K562 (cell line): Measurements from ENCODE around the gene PIH1D1. TPM values are rescaled to one million over a fixed set of nuclear protein-coding genes. Genes with fewer than 3 reads are reported as not detected.

Experiments
- ARHGAP35 ChIP-seq: fragments of 450-650 bp; IDR thresholded peaks from 2 replicates; pipeline ENCODE4 v1.6.1; 2018; ENCODE audit not compliant: partially characterized antibody
- ARID3A ChIP-seq: IDR thresholded peaks from 2 replicates; pipeline ENCODE4 v1.6.1; 2012; ENCODE audit warnings: low read depth, low read length, improper control_type of control experiment, borderline replicate concordance
- CCAR2 ChIP-seq: fragments of 200-400 bp; formaldehyde crosslinking; IDR thresholded peaks from 2 replicates; pipeline ENCODE4 v1.6.1; 2017; ENCODE audit warnings: mild to moderate bottlenecking, low read depth, low read length
- CCNT2 ChIP-seq: IDR thresholded peaks from 2 replicates; pipeline ENCODE4 v1.6.1; 2011; ENCODE audit warnings: borderline replicate concordance, low read depth, mild to moderate bottlenecking, moderate library complexity, mixed read lengths, low read length; ENCODE audit not compliant: insufficient read length; ENCODE audit errors: extremely low read depth
- FUS ChIP-seq: fragments of 200-400 bp; formaldehyde crosslinking; optimal IDR thresholded peaks from 2 replicates; pipeline ENCODE3; 2017; ENCODE audit warnings: low read depth, low read length
- HMG20A ChIP-seq: fragments of 450-650 bp; formaldehyde crosslinking; conservative IDR thresholded peaks from 2 replicates; pipeline ENCODE4 v1.4.0; 2020; ENCODE audit warnings: mild to moderate bottlenecking, mixed read lengths
- HOMEZ ChIP-seq: fragments of 250-450 bp; sonication (Bioruptor Pico); IDR thresholded peaks from 2 replicates; pipeline ENCODE4 v1.4.0; 2020; ENCODE audit warnings: mild to moderate bottlenecking, moderate library complexity
- HSF4 ChIP-seq: fragments of 250-450 bp; sonication (Bioruptor Pico); IDR thresholded peaks from 2 replicates; pipeline ENCODE4 v2.1.2; 2022; ENCODE audit warnings: mild to moderate bottlenecking, moderate library complexity, borderline replicate concordance
- MCM5 ChIP-seq: fragments of 450-650 bp; IDR thresholded peaks from 2 replicates; pipeline ENCODE4 v1.6.1; 2016; ENCODE audit warnings: low read depth
- MTA1 ChIP-seq: fragments of 450-650 bp; IDR thresholded peaks from 2 replicates; pipeline ENCODE4 v1.6.1; 2017; ENCODE audit warnings: borderline replicate concordance
- NFATC3 ChIP-seq: fragments of 450-650 bp; IDR thresholded peaks from 2 replicates; pipeline ENCODE4 v1.6.1; 2017; ENCODE audit warnings: mild to moderate bottlenecking
- NKRF ChIP-seq: fragments of 450-650 bp; IDR thresholded peaks from 2 replicates; pipeline ENCODE4 v1.6.1; 2016; ENCODE audit warnings: borderline replicate concordance
- SIN3B ChIP-seq: fragments of 450-650 bp; IDR thresholded peaks from 2 replicates; pipeline ENCODE4 v1.6.1; 2017; ENCODE audit warnings: low read depth, mild to moderate bottlenecking, moderate library complexity
- SMC3 ChIP-seq: conservative IDR thresholded peaks from 2 replicates; pipeline ENCODE4 v1.6.1; 2011; ENCODE audit warnings: low read depth, low read length, improper control_type of control experiment; ENCODE audit not compliant: insufficient read depth
- SRSF3 ChIP-seq: fragments of 200-400 bp; formaldehyde crosslinking; IDR thresholded peaks from 2 replicates; pipeline ENCODE4 v1.6.1; 2016; ENCODE audit warnings: mild to moderate bottlenecking, low read length, moderate library complexity; ENCODE audit not compliant: insufficient read depth
- TCF7L2 ChIP-seq: fragments of 150-350 bp; IDR thresholded peaks from 2 replicates; pipeline ENCODE4 v1.6.1; 2016; ENCODE audit warnings: low read depth, mild to moderate bottlenecking, low read length, moderate library complexity
- ZBTB49 ChIP-seq: sonication (generic); formaldehyde crosslinking; IDR thresholded peaks from 2 replicates; pipeline ENCODE4 v1.8.0; 2022; ENCODE audit warnings: missing genetic modification reagents, mild to moderate bottlenecking, borderline replicate concordance
- ZNF57 ChIP-seq: fragments of 450-650 bp; formaldehyde crosslinking; IDR thresholded peaks from 2 replicates; pipeline ENCODE4 v1.4.0; 2020; ENCODE audit warnings: mild to moderate bottlenecking, moderate library complexity
- polyA plus RNA-seq, 8 experiments: library from polyadenylated mRNA; depleted of rRNA in 4 of 8; stranded (reverse) in 5 of 8; unstranded in 3 of 8; fragments of >200 nt; fragmentation: Nextera tagmentation in 2 of 8; fragmentation: Illumina TruSeq in 1 of 8; extraction: Ambion mirVana in 2 of 8; extraction: Trizol in 1 of 8; gene quantifications; 2 replicates each; pipeline versions ENCODE4 v1.2.1 to v1.2.3, GENCODE V29; 2011 to 2014; ENCODE audit warnings: inconsistent platforms in 1 of 8, missing spikeins in 1 of 8
- total RNA-seq, 7 experiments: library from RNA; depleted of rRNA in 6 of 7; stranded (reverse); fragments of >200 nt in 6 of 7; fragmentation: Illumina TruSeq in 2 of 7; extraction: Trizol in 2 of 7; gene quantifications; 2 replicates each; pipeline versions ENCODE4 v1.2.1 to v1.2.3, GENCODE V29; 2011 to 2021; ENCODE audit warnings: low replicate concordance in 1 of 7

Gene PIH1D1
- total and polyA plus RNA-seq, 9 of the 15 experiments (the other 6 are each of a cell fraction or from before 2014, with no cell fraction given) = 26.5 to 224 (median 137) TPM

- no peak for TF ChIP-seq ARID3A
- no peak for TF ChIP-seq HOMEZ (CRISPR knock-in tag)
- no peak for TF ChIP-seq ZNF57
- no peak for TF ChIP-seq HMG20A (CRISPR knock-in tag)
- TF ChIP-seq MTA1 = no peak
- no peak for TF ChIP-seq FUS
- 0 out of 2 replicates have a peak, but pooled peaks have one; percentile 21 for TF ChIP-seq ZBTB49 (CRISPR knock-in tag)
- no peak for TF ChIP-seq ARHGAP35
- no peak for TF ChIP-seq MCM5
- TF ChIP-seq CCNT2 = no peak
- TF ChIP-seq HSF4 (CRISPR knock-in tag) = no peak
- TF ChIP-seq NKRF = no peak
- no peak for TF ChIP-seq CCAR2
- TF ChIP-seq SMC3 = no peak
- TF ChIP-seq NFATC3 = no peak
- TF ChIP-seq SRSF3 = no peak
- TF ChIP-seq TCF7L2 = no peak
- TF ChIP-seq SIN3B = no peak
These were observed 21.4 kb downstream of the PIH1D1 start (continued) for GRCh38 chr19:49430172-49430677.
